Panc1 (cell line): ENCODE data around the gene GOSR1.
"Not testable (repeated sequence)": the region's sequence is repeated elsewhere in the genome, so short reads cannot be mapped to it uniquely, and the experiment has no call there.

ENCODE experiments used
- SIN3A ChIP-seq: IDR thresholded peaks from 2 replicates; pipeline ENCODE4 v1.6.1; 2012; ENCODE audit warnings: low read depth, mild to moderate bottlenecking, low read length, moderate library complexity, borderline replicate concordance; ENCODE audit not compliant: insufficient read depth
- TF ChIP-seq, protein P1 (sequence below): fragments of 450-650 bp; IDR thresholded peaks from 2 replicates; pipeline ENCODE4 v1.5.1; 2017; ENCODE audit warnings: mild to moderate bottlenecking

GRCh38 chr17:30536846-30537245, 59.6 kb downstream of the GOSR1 start:
- TF ChIP-seq SIN3A: not testable (repeated sequence)
- TF ChIP-seq, protein P1, sequence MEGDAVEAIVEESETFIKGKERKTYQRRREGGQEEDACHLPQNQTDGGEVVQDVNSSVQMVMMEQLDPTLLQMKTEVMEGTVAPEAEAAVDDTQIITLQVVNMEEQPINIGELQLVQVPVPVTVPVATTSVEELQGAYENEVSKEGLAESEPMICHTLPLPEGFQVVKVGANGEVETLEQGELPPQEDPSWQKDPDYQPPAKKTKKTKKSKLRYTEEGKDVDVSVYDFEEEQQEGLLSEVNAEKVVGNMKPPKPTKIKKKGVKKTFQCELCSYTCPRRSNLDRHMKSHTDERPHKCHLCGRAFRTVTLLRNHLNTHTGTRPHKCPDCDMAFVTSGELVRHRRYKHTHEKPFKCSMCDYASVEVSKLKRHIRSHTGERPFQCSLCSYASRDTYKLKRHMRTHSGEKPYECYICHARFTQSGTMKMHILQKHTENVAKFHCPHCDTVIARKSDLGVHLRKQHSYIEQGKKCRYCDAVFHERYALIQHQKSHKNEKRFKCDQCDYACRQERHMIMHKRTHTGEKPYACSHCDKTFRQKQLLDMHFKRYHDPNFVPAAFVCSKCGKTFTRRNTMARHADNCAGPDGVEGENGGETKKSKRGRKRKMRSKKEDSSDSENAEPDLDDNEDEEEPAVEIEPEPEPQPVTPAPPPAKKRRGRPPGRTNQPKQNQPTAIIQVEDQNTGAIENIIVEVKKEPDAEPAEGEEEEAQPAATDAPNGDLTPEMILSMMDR: not testable (repeated sequence)
